Ovary (tissue), 3 donors: ENCODE results near the gene C2CD3.

ENCODE experiments used
- EP300 ChIP-seq: sonication (generic); formaldehyde crosslinking; IDR thresholded peaks from one replicate; pipeline ENCODE4 v1.6.1; 2017; ENCODE audit warnings: antibody characterized with exemption
- POLR2A ChIP-seq: fragments of 450-650 bp; IDR thresholded peaks from one replicate; pipeline ENCODE4 v1.6.1; 2017; ENCODE audit warnings: antibody characterized with exemption, mild to moderate bottlenecking, moderate library complexity
- TF ChIP-seq, protein P1 (sequence below), 3 donors: fragments of 450-650 bp in 2 of 3; fragments of 200-600 bp in 1 of 3; IDR thresholded peaks; one replicate each; pipeline versions ENCODE4 v1.5.1 to v1.8.0; 2016 to 2022; ENCODE audit warnings: antibody characterized with exemption in 3 of 3, mild to moderate bottlenecking in 1 of 3
- donor health status: DM: no; HTN: no; CAD: no.

DNA sequence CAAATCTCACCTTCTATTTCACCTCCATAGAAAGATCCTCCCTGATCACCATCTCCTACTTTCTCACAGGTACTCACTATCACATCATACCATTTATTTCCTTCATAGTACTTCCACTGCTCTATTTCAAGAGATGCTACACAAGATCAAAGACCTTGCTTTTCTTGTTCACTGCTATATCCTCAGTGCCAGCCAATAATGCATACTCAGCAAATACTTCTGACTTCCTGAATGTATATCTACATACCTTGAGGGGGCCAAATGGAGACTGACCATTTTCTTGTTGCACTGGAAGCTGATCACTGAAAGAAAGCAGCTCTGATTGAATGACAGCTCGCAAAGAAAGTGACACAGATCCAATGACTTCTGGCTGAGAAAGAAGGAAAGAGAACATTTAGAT lies 64.7 kb downstream of the C2CD3 start:
- TF ChIP-seq EP300 (no peak), POLR2A (no peak)
- TF ChIP-seq, protein P1, sequence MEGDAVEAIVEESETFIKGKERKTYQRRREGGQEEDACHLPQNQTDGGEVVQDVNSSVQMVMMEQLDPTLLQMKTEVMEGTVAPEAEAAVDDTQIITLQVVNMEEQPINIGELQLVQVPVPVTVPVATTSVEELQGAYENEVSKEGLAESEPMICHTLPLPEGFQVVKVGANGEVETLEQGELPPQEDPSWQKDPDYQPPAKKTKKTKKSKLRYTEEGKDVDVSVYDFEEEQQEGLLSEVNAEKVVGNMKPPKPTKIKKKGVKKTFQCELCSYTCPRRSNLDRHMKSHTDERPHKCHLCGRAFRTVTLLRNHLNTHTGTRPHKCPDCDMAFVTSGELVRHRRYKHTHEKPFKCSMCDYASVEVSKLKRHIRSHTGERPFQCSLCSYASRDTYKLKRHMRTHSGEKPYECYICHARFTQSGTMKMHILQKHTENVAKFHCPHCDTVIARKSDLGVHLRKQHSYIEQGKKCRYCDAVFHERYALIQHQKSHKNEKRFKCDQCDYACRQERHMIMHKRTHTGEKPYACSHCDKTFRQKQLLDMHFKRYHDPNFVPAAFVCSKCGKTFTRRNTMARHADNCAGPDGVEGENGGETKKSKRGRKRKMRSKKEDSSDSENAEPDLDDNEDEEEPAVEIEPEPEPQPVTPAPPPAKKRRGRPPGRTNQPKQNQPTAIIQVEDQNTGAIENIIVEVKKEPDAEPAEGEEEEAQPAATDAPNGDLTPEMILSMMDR (IDR thresholded peaks at IDR 0.05) = no peak
